BE2C (cell line): Measurements from ENCODE around the gene TOP2B.

ENCODE experiments used
- DNase-seq: peaks from one replicate; pipeline ENCODE4 v3.0.0-alpha.2; 2020
- H3K27me3 ChIP-seq: fragments of 250-450 bp; sonication (Bioruptor Pico); 2 replicates; pipeline ENCODE4 v1.5.1; 2020; ENCODE audit warnings: mild to moderate bottlenecking
- H3K36me3 ChIP-seq: fragments of 250-450 bp; sonication (Bioruptor Pico); 2 replicates; pipeline ENCODE4 v1.5.1; 2020; ENCODE audit warnings: mild to moderate bottlenecking
- H3K4me1 ChIP-seq: fragments of 250-450 bp; sonication (Bioruptor Pico); 2 replicates; pipeline ENCODE4 v1.5.1; 2020
- H3K4me3 ChIP-seq: 2 replicates; pipeline ENCODE4 v1.5.1; 2011; ENCODE audit warnings: low read depth, low read length
- H3K9me3 ChIP-seq: fragments of 250-450 bp; sonication (Bioruptor Pico); 2 replicates; pipeline ENCODE4 v1.5.1; 2020
- TF ChIP-seq, protein P1 (sequence below): IDR thresholded peaks from 2 replicates; pipeline ENCODE4 v1.5.1; 2012; ENCODE audit warnings: mild to moderate bottlenecking, low read depth, low read length

Gene TOP2B

DNA sequence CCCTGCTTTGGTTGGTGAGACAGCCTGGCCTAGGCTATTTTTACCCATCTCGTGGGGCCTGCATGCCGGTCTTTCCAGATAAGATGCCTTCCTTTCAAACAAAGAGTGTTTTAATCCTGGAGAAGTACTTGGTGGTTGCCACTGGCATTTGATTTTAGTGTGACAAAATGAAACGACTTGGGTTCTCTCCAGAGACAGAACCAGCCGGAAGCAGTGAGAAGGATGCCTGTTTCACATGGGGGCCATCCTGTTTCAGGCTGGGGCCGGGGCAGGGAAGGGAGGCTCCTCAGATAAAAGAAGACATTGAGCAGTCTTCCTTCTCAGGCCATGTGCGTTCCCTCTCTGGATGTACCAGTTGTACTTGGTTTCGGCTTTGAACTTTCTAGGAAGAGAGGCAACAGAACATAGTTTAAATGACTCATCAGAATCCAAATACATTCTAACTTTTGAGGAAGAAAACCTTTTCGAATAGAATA is 74.9 kb downstream of the TOP2B start:
- H3K27me3 ChIP-seq = no peaks in the 10 kb centered on the region
- H3K4me1 ChIP-seq = no peaks in the 10 kb centered on the region
- no peaks in the 10 kb centered on the region for H3K9me3 ChIP-seq
- DNase-seq = no peak
- no peak overlapping the region for H3K4me3 ChIP-seq
- TF ChIP-seq, protein P1, sequence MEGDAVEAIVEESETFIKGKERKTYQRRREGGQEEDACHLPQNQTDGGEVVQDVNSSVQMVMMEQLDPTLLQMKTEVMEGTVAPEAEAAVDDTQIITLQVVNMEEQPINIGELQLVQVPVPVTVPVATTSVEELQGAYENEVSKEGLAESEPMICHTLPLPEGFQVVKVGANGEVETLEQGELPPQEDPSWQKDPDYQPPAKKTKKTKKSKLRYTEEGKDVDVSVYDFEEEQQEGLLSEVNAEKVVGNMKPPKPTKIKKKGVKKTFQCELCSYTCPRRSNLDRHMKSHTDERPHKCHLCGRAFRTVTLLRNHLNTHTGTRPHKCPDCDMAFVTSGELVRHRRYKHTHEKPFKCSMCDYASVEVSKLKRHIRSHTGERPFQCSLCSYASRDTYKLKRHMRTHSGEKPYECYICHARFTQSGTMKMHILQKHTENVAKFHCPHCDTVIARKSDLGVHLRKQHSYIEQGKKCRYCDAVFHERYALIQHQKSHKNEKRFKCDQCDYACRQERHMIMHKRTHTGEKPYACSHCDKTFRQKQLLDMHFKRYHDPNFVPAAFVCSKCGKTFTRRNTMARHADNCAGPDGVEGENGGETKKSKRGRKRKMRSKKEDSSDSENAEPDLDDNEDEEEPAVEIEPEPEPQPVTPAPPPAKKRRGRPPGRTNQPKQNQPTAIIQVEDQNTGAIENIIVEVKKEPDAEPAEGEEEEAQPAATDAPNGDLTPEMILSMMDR = no peak
- H3K36me3 ChIP-seq = no peaks in the 10 kb centered on the region

DNA sequence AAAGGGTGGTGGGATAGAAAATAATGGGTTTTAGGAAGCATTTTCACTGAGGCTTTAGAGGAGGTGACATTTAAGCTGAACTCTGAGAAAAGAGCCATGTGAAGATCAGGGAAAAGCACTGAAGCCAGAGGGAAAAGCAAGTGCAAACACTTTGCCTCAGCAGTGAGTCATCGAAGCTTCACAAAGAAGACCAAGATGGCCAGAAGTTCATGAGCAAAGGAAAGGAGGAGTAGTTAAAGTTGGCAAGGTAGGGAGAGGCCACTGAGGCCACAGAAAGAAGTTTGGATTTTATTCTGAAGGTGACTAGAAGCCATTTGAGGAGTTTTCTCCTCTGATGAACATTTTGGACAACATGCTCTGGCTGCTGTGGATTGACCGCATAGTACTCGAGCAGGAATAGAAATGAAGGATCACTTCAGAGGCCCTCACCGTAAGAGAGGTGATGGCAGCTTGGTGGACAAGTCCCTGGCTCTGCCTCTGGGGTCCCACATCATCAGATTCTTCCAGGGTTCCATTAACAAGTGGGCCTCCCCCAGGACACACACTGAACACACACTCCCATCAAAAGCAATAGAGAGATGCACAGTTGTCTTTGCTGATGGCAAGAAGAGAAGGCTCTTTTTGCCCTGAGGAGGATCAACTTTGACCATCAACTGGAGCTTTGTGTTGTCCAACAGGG is 75.5 kb downstream of the TOP2B start:
- H3K36me3 ChIP-seq = no peaks in the 10 kb centered on the region
- TF ChIP-seq, protein P1 = no peak
- H3K4me1 ChIP-seq = no peaks in the 10 kb centered on the region
- H3K27me3 ChIP-seq = no peaks in the 10 kb centered on the region
- H3K4me3 ChIP-seq = no peak overlapping the region
- H3K9me3 ChIP-seq = no peaks in the 10 kb centered on the region
- DNase-seq = no peak

DNA sequence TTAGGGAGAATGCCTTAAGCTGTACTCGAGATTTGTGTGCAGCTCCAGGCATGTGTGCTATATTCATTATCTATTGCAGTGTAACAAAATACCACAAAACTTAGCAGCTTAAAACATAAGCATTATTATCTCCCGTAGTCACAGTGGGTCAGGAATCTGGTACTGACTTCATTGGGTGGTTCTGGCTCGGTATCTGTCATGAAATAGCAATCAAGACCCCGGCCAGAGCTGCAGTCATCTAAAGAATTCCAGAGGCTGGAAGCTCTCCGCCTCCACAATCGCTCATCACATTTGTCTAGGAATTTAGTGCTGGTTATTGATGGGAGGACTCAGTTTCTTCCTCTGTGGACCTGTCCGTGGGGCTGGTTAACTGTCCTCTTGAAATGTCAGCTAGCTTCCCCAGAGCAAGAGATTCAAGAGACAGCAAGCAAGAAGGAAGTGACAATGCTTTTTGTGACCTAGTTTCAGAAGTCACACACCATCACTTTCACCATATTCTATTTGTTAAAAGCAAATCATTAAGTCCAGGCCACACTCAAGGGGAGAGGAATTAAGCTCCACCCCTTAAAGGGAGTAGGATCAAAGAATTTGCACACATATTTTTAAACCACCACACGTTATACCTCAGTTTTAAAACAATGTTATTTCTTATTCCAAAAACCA is 76.1 kb downstream of the TOP2B start:
- Histone ChIP-seq H3K4me3 (no peak overlapping the region), H3K4me1 (no peaks in the 10 kb centered on the region), H3K36me3 (no peaks in the 10 kb centered on the region), H3K9me3 (no peaks in the 10 kb centered on the region), H3K27me3 (no peaks in the 10 kb centered on the region)
- no peak for DNase-seq
- TF ChIP-seq, protein P1 = no peak

DNA sequence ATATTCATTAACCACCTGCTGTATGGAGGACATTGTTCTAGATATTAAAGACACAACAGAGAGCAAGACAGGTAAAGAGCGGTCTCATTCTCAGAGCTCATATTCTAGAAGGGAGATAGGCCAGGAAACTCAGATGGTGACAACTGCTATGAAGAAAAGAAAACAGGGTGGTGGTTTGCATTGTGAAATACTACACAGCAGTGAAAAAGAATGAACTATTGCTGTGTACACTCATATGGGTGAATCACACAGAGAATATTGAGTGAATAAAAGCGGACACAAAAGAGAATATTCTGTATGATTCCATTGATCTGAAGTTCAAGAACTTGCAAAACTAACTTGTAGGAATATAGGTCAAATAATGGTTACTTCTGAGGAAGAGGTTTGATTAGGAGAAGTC is 76.7 kb downstream of the TOP2B start:
- no peaks in the 10 kb centered on the region for H3K4me1 ChIP-seq
- TF ChIP-seq, protein P1 = no peak
- no peaks in the 10 kb centered on the region for H3K36me3 ChIP-seq
- H3K27me3 ChIP-seq = no peaks in the 10 kb centered on the region
- no peak for DNase-seq
- H3K9me3 ChIP-seq = no peaks in the 10 kb centered on the region
- no peak overlapping the region for H3K4me3 ChIP-seq

DNA sequence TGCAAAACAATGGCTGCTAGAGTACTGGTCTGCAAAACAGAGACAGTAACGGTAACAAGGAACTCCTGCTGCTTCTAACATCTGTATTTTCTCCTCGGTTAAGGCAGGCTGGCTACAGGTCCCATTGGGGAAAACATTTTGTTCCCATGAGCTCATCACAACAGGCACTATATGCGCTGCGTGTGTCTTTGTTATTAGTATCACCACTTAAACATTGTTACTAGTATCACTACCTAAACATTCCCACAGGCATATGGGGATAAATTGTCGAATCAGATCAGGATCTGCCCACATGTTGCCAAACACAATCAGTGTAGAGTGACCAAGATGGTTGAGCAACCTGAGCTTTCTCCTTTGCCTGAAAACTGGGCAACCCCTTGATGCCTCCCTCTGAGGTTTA is 77.2 kb downstream of the TOP2B start:
- H3K27me3 ChIP-seq = no peaks in the 10 kb centered on the region
- no peak for DNase-seq
- H3K4me3 ChIP-seq = no peak overlapping the region
- H3K4me1 ChIP-seq = no peaks in the 10 kb centered on the region
- TF ChIP-seq, protein P1 = no peak
- H3K36me3 ChIP-seq = no peaks in the 10 kb centered on the region
- no peaks in the 10 kb centered on the region for H3K9me3 ChIP-seq

DNA sequence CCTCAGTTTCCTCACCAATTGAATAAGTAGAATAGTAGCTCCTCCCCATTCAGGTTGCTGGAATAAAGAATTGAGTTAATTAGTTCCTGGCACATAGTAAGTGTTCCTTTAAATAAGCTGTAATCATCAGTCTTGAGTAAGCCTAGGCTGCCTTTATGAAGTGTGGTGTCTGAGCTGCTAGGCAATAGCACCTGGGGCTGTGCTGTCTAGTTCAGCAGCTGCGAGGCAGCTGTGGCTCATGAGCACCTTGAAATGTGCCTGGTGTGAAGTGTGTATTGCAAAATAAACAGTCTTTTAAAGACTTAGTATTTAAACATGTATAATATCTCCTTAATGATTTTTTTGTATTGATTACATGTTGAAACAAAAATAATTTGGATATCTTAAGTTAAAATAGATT is 77.6 kb downstream of the TOP2B start:
- Histone ChIP-seq H3K36me3 (no peaks in the 10 kb centered on the region), H3K4me1 (no peaks in the 10 kb centered on the region), H3K27me3 (no peaks in the 10 kb centered on the region), H3K9me3 (no peaks in the 10 kb centered on the region), H3K4me3 (no peak overlapping the region)
- no peak for DNase-seq
- TF ChIP-seq, protein P1 = no peak
